Astrocyte (in vitro differentiated cells and primary cell): ENCODE data around the gene GPR162.

Experiments used
- EZH2 ChIP-seq: IDR thresholded peaks from 2 replicates; pipeline ENCODE4 v1.6.1; 2012; ENCODE audit warnings: mild to moderate bottlenecking, low read length, inconsistent platforms; ENCODE audit not compliant: insufficient read depth
- TF ChIP-seq, protein P1 (sequence below): IDR thresholded peaks from 2 replicates; pipeline ENCODE4 v1.5.1; 2011; ENCODE audit warnings: low read depth, mild to moderate bottlenecking, inconsistent platforms, low read length, moderate library complexity; ENCODE audit not compliant: insufficient read depth

DNA sequence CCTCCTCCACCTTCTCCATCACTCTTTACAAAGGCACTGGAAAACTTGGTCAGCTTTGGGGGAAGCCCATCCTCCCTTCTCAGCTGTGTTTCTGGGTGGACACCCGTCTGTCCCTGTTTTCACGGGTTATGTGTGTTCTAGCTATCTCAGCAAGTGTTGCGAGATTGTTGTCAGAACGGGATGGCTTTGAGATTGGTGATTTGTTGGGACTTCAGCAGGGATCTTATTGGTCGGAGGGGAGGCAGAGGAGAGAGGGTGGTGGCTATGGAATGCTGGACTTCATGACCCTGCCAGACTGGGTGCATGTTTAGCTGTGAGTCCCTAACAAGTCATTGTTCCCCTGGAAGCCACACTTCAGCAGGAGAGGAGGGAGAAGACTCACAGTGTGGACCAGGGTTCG, 32.4 kb downstream of the GPR162 start:
- TF ChIP-seq, protein P1, sequence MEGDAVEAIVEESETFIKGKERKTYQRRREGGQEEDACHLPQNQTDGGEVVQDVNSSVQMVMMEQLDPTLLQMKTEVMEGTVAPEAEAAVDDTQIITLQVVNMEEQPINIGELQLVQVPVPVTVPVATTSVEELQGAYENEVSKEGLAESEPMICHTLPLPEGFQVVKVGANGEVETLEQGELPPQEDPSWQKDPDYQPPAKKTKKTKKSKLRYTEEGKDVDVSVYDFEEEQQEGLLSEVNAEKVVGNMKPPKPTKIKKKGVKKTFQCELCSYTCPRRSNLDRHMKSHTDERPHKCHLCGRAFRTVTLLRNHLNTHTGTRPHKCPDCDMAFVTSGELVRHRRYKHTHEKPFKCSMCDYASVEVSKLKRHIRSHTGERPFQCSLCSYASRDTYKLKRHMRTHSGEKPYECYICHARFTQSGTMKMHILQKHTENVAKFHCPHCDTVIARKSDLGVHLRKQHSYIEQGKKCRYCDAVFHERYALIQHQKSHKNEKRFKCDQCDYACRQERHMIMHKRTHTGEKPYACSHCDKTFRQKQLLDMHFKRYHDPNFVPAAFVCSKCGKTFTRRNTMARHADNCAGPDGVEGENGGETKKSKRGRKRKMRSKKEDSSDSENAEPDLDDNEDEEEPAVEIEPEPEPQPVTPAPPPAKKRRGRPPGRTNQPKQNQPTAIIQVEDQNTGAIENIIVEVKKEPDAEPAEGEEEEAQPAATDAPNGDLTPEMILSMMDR = no peak
- TF ChIP-seq EZH2 = no peak
